RPMI7951 (cell line): ENCODE measurements around the gene METAP2. TPM values are rescaled to one million over a fixed set of nuclear protein-coding genes. Genes with fewer than 3 reads are reported as not detected.

Experiments used
- DNase-seq: peaks from one replicate; pipeline ENCODE4 v3.0.0-alpha.2; 2012; ENCODE audit warnings: low read depth
- total RNA-seq: library from RNA; depleted of rRNA; stranded (reverse); fragments of >200 nt; shearing (Covaris generic); gene quantifications from 2 replicates; pipeline ENCODE4 v1.2.3, GENCODE V29; 2014; rRNA removed

METAP2 gene
- total RNA-seq, 1 experiment from 2014 or later = 72.0 TPM

DNA sequence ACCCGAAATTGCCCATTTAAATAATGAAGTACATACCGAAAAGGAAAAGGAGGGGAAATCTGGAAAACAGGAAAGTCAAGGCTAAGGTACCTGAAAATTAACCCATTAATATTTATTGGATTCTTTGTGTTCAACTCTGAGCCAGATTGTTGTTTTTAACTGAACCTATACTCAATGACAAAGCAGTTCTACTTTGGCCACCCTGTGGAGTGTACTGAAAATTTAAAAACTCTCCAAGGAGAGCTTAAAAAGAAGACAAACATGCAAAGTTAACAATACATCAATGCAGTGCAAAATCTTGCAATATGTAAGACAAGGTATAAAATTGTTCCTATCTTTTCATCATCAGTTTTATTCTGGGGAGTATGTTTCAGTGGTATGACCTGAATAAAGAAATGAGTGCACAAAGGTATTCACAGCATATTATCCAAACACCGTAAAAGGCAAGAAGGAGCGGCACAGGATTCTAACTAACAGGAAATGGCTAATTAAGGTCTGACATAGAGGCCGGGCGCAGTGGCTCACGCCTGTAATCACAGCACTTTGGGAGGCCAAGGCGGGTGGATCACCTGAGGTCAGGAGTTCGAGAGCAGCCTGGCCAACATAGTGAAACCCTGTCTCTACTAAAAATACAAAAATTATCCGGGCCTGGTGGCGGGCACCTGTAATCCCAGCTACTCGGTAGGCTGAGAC, 75.6 kb downstream of the METAP2 start:
- DNase-seq = no peak

DNA sequence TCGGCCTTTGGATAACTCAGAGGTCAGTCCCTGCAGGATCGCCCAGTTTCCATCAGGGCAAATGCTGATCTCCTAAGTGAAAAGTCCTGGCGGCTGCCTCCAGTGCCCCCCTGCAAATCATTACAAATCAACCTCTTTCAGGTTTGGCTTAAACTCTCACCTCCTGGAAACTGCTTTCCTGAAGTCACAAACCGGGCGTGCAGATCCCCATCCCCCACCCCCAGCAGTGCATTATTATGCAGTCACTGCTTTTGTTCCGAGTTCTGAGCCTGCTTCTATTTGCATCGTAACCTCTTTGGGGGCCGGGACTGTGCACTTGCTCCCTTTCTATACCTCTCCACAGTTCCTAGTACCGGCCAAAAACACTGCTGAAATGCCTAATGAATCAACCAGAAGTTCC, 77.4 kb downstream of the METAP2 start, which contains the start of gene USP44:
USP44 (minus strand) TSS at position 172 of the 400 bp plus-strand sequence. CDS start 17,220 bp downstream, outside the sequence.
- no peak for DNase-seq

DNA sequence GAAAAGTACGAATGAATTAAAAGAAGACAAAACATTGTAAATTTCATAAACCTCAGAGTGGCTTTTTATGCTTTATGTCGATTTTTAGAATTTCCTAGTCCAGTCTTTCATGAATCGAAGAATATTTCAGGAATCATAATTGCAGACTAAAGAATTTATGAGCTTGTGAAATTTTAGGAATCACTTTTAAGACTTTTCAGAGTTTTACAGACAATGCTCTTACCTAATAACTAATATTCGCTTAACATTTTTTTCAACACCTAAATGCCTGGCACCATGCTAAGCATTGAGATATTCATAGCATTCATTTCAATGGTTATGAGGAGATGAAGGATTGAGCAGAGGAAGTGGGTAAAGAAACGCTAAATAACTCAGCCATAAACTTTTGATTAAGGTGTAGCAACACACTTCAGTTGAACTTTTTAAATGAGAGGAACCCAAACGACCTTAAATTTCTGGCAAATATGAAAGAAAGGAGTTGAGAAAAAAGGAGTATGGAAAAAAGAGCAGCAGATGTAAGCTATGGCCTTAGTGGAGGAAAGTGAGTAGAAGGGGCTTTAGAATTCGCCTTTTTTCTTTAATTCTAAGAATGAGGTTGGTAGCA, 78.1 kb downstream of the METAP2 start:
- DNase-seq = no peak

GRCh38 chr12:95553197-95553943, 79.4 kb downstream of the METAP2 start:
- DNase-seq = no peak

GRCh38 chr12:95554532-95555071, 80.7 kb downstream of the METAP2 start:
- DNase-seq = no peak

GRCh38 chr12:95557625-95558024, 83.7 kb downstream of the METAP2 start:
- DNase-seq = no peak

Other genes with a start within 250 kb of the METAP2 start
- not detected in 2 replicates for gene USP44, start 77.3 kb downstream of the METAP2 start, total RNA-seq